H1 (cell line): Measurements from ENCODE around the gene VSX1. TPM values are rescaled to one million over a fixed set of nuclear protein-coding genes. Genes with fewer than 3 reads are reported as not detected.

Experiments used
- CTCF ChIA-PET: fragments of 300-600 bp; sonication (Branson Sonifier 250); formaldehyde crosslinking; loops from one replicate; lab custom pipeline; 2021; ENCODE audit not compliant: partially characterized antibody; lab: Charles Lee
- POLR2A ChIA-PET: fragments of 300-600 bp; sonication (Branson Sonifier 250); formaldehyde crosslinking; loops from one replicate; lab custom pipeline; 2021; ENCODE audit warnings: inconsistent platforms; ENCODE audit not compliant: partially characterized antibody; lab: Charles Lee
- DNase-seq, 2 experiments: peaks; one replicate each; pipeline versions ENCODE4 v3.0.0 to v3.0.0-alpha.2; 2010 to 2022; ENCODE audit warnings: low spot score in 2 of 2, low read depth in 1 of 2, mixed read lengths in 1 of 2
- FAIRE-seq: peaks from 2 replicates; lab custom pipeline; 2011; peaks lifted over from hg19 to GRCh38; lab: Jason Lieb, UNC
- H2AFZ ChIP-seq: 2 replicates; pipeline ENCODE4 v1.8.1; 2012; ENCODE audit warnings: low read length, inconsistent platforms
- H2AK5ac ChIP-seq: 2 replicates; pipeline ENCODE4 v1.6.1; 2013; ENCODE audit warnings: low read depth, low read length
- H2BK120ac ChIP-seq: replicated peaks from 2 replicates; pipeline ENCODE3; 2013; ENCODE audit warnings: low read depth, low read length, inconsistent platforms
- H2BK12ac ChIP-seq: 2 replicates; pipeline ENCODE4 v1.6.1; 2013; ENCODE audit warnings: low read depth, low read length
- H2BK15ac ChIP-seq: 2 replicates; pipeline ENCODE4 v1.6.1; 2013; ENCODE audit warnings: low read length
- H2BK20ac ChIP-seq: 2 replicates; pipeline ENCODE4 v1.6.1; 2013; ENCODE audit warnings: low read length
- H2BK5ac ChIP-seq: 2 replicates; pipeline ENCODE4 v1.6.1; 2013; ENCODE audit warnings: low read depth, low read length
- H3K14ac ChIP-seq: 2 replicates; pipeline ENCODE4 v1.6.1; 2013; ENCODE audit warnings: inconsistent platforms; ENCODE audit not compliant: insufficient read length
- H3K18ac ChIP-seq: 2 replicates; pipeline ENCODE4 v1.6.1; 2013; ENCODE audit warnings: low read length; ENCODE audit errors: extremely low read depth
- H3K23ac ChIP-seq: 2 replicates; pipeline ENCODE4 v1.6.1; 2013; ENCODE audit warnings: inconsistent platforms; ENCODE audit not compliant: insufficient read length
- H3K23me2 ChIP-seq: 2 replicates; pipeline ENCODE4 v1.6.1; 2013; ENCODE audit warnings: low read depth, low read length
- H3K27ac ChIP-seq: 2 replicates; pipeline ENCODE4 v1.6.1; 2011; ENCODE audit warnings: low read depth, low read length, inconsistent platforms
- H3K27me3 ChIP-seq, 4 experiments: replicated peaks in 1 of 4; 1 replicate in 1 of 4; 2 replicates in 3 of 4; pipeline versions ENCODE4 v1.6.1 to v1.8.1; 2011 to 2013; ENCODE audit warnings: low read length in 3 of 4, mild to moderate bottlenecking in 3 of 4, inconsistent platforms in 2 of 4, mixed read lengths in 2 of 4, moderate library complexity in 1 of 4; ENCODE audit not compliant: control insufficient read depth in 3 of 4, insufficient read depth in 3 of 4; ENCODE audit errors: extremely low read depth in 1 of 4
- H3K36me3 ChIP-seq, 4 experiments: 2 replicates each; pipeline versions ENCODE4 v1.6.1 to v1.8.1; 2011 to 2013; ENCODE audit warnings: mild to moderate bottlenecking in 4 of 4, low read length in 3 of 4, moderate library complexity in 2 of 4, control low read depth in 1 of 4, inconsistent platforms in 1 of 4; ENCODE audit not compliant: insufficient read depth in 4 of 4, control insufficient read depth in 2 of 4
- H3K4ac ChIP-seq: replicated peaks from 2 replicates; pipeline ENCODE3; 2013; ENCODE audit warnings: low read length, low read depth, mixed read lengths, inconsistent platforms; ENCODE audit not compliant: insufficient read length
- H3K4me1 ChIP-seq, 4 experiments: replicated peaks in 1 of 4; 1 replicate in 1 of 4; 2 replicates in 3 of 4; pipeline versions ENCODE4 v1.6.1 to v1.8.1; 2011 to 2013; ENCODE audit warnings: low read length in 3 of 4, inconsistent platforms in 2 of 4, mixed read lengths in 1 of 4; ENCODE audit not compliant: insufficient read depth in 4 of 4, control insufficient read depth in 3 of 4
- H3K4me2 ChIP-seq, 2 experiments: 2 replicates each; pipeline versions ENCODE4 v1.6.1 to v1.8.1; 2011 to 2013; ENCODE audit warnings: low read depth in 2 of 2, low read length in 2 of 2, control low read depth in 1 of 2, inconsistent platforms in 1 of 2, mild to moderate bottlenecking in 1 of 2; ENCODE audit not compliant: insufficient read depth in 1 of 2
- H3K4me3 ChIP-seq, 4 experiments: fragments of 200-600, 300-600 bp in 1 of 4; sonication (generic), shearing (Covaris generic), sonication (Bioruptor Twin) in 1 of 4; 2 replicates each; pipeline versions ENCODE4 v1.5.1 to v1.8.1; 2011 to 2016; ENCODE audit warnings: low read length in 4 of 4, low read depth in 3 of 4, control low read depth in 2 of 4, inconsistent platforms in 2 of 4, mild to moderate bottlenecking in 2 of 4, mixed read lengths in 1 of 4, moderate library complexity in 1 of 4; ENCODE audit not compliant: insufficient read depth in 2 of 4; ENCODE audit errors: extremely low read depth in 1 of 4
- H3K56ac ChIP-seq: replicated peaks from 2 replicates; pipeline ENCODE3; 2013; ENCODE audit warnings: low read depth, mild to moderate bottlenecking, mixed read lengths, low read length, inconsistent platforms; ENCODE audit not compliant: insufficient read length
- H3K79me1 ChIP-seq: 2 replicates; pipeline ENCODE4 v1.6.1; 2013; ENCODE audit warnings: low read depth, low read length, control low read depth
- H3K79me2 ChIP-seq, 2 experiments: 2 replicates each; pipeline versions ENCODE4 v1.6.1 to v1.8.1; 2012 to 2013; ENCODE audit warnings: low read length in 2 of 2, mild to moderate bottlenecking in 2 of 2, inconsistent platforms in 1 of 2; ENCODE audit not compliant: insufficient read depth in 2 of 2, control insufficient read depth in 1 of 2
- H3K9ac ChIP-seq, 4 experiments: replicated peaks in 1 of 4; 1 replicate in 1 of 4; 2 replicates in 3 of 4; pipeline versions ENCODE4 v1.6.1 to v1.8.1; 2011 to 2013; ENCODE audit warnings: low read depth in 3 of 4, low read length in 3 of 4, control low read depth in 2 of 4, mild to moderate bottlenecking in 2 of 4, moderate library complexity in 2 of 4, inconsistent platforms in 1 of 4; ENCODE audit errors: extremely low read depth in 1 of 4
- H3K9me3 ChIP-seq, 2 experiments: 2 replicates each; pipeline versions ENCODE4 v1.6.1 to v1.8.1; 2012 to 2013; ENCODE audit warnings: mild to moderate bottlenecking in 2 of 2, moderate library complexity in 2 of 2, control low read depth in 1 of 2, inconsistent platforms in 1 of 2, low read depth in 1 of 2, low read length in 1 of 2, mixed read lengths in 1 of 2; ENCODE audit not compliant: insufficient read depth in 2 of 2
- H4K20me1 ChIP-seq, 2 experiments: replicated peaks in 1 of 2; 2 replicates each; pipeline versions ENCODE3 to v1.8.1; 2011 to 2013; ENCODE audit warnings: inconsistent platforms in 2 of 2, low read length in 2 of 2, mild to moderate bottlenecking in 1 of 2; ENCODE audit not compliant: insufficient read depth in 2 of 2, control insufficient read depth in 1 of 2
- H4K5ac ChIP-seq: 2 replicates; pipeline ENCODE4 v1.6.1; 2013; ENCODE audit warnings: low read length, low read depth, mixed read lengths, inconsistent platforms; ENCODE audit not compliant: insufficient read length
- H4K8ac ChIP-seq: 2 replicates; pipeline ENCODE4 v1.8.0; 2013; ENCODE audit warnings: mild to moderate bottlenecking, moderate library complexity, low read length, inconsistent platforms; ENCODE audit not compliant: insufficient read depth; ENCODE audit errors: extremely low read depth
- H4K91ac ChIP-seq: replicated peaks from 2 replicates; pipeline ENCODE3; 2013; ENCODE audit warnings: low read length, mixed read lengths, inconsistent platforms; ENCODE audit not compliant: insufficient read length
- JUN ChIP-seq: IDR thresholded peaks from 2 replicates; pipeline ENCODE4 v1.6.1; 2011; ENCODE audit warnings: low read depth, mild to moderate bottlenecking, improper control_type of control experiment, low read length
- MAFK ChIP-seq: IDR thresholded peaks from 2 replicates; pipeline ENCODE4 v1.6.1; 2012; ENCODE audit warnings: low read depth, mild to moderate bottlenecking, improper control_type of control experiment, low read length
- POLR2A ChIP-seq, 2 experiments: IDR thresholded peaks; 1 replicate in 1 of 2; 2 replicates in 1 of 2; pipeline ENCODE4 v1.6.1; 2011; ENCODE audit warnings: low read depth in 2 of 2, low read length in 2 of 2, mild to moderate bottlenecking in 2 of 2; ENCODE audit errors: control extremely low read depth in 1 of 2
- SIN3A ChIP-seq, 2 experiments: IDR thresholded peaks in 1 of 2; conservative IDR thresholded peaks in 1 of 2; 2 replicates each; pipeline ENCODE4 v1.6.1; 2011 to 2012; ENCODE audit warnings: low read length in 2 of 2, improper control_type of control experiment in 1 of 2, low read depth in 1 of 2, mild to moderate bottlenecking in 1 of 2
- WGBS, 2 experiments: shearing (Covaris generic) in 1 of 2; methylation state at CpG; one replicate each; pipeline versions ENCODE4 v1.1.6 to v1.1.7; 2013 to 2015; ENCODE audit warnings: low lambda C conversion rate in 2 of 2, mixed read lengths in 2 of 2, inconsistent platforms in 1 of 2, low coverage in 1 of 2, missing lambda C conversion rate in 1 of 2; ENCODE audit not compliant: insufficient replicate concordance in 2 of 2, insufficient coverage in 1 of 2, insufficient read length in 1 of 2; ENCODE audit errors: extremely low coverage in 1 of 2, missing lambda C conversion rate in 1 of 2; 5-methylcytosine and 5-hydroxymethylcytosine counted together
- polyA plus RNA-seq, 7 experiments: library from polyadenylated mRNA; depleted of rRNA in 3 of 7; stranded (reverse) in 5 of 7; unstranded in 2 of 7; fragments of >200 nt in 5 of 7; fragments of 200-250 nt in 2 of 7; gene quantifications; 1 replicate in 5 of 7; 2 replicates in 1 of 7; 4 replicates in 1 of 7; pipeline versions ENCODE4 v1.2.1 to v1.2.3, GENCODE V29; 2011 to 2013; ENCODE audit warnings: missing spikeins in 2 of 7, mixed read lengths in 2 of 7
- total RNA-seq: library from RNA; stranded (reverse); fragmentation: NEBNext Ultra II Directional; extraction: Animal tissue kit (Norgen Biotek cat#: 25700); gene quantifications from 2 replicates; pipeline ENCODE4 v1.2.1, GENCODE V29; 2021

Gene VSX1
- total and polyA plus RNA-seq, 2 of the 8 experiments (the other 6 are each of a cell fraction or from before 2014, with no cell fraction given) = 0.14 TPM; not detected in 1

DNA sequence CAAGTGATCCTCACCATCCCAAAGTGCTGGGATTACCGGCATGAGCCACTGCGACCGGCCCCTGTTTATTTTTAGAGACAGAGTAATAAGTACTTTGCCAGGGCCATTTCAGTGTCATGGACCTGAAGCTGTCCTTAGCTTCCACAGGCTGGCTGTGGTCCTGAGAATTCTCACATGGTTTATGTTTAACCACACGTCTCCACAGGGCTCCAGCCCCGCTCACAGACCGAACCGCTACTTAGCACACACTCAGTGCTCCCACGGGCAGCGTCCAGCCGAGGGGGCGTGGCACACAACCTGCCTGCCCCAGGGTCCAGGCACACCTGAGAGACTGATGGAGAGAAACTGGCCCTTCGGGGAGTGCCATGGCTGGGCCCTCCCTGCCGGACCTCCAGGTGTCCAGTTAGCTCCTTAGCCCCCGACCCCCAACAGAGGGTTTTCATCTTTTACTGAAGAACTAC is 35.7 kb downstream of the VSX1 start:
- Histone ChIP-seq H3K9ac (no peak overlapping the region), H3K9me3 (no peaks in the 10 kb centered on the region), H3K4me1 (no peaks in the 10 kb centered on the region; a peak in 1 of 7 replicates), H3K23me2 (no peaks in the 10 kb centered on the region), H3K79me2 (no peaks in the 10 kb centered on the region), H4K91ac (no peak overlapping the region), H3K27ac (no peak overlapping the region), H4K8ac (no peak overlapping the region), H3K4me3 (no peak overlapping the region), H3K4me2 (no peak overlapping the region), H4K20me1 (no peaks in the 10 kb centered on the region), H2BK5ac (no peak overlapping the region), H2AFZ (no peak overlapping the region), H3K56ac (no peak overlapping the region), H3K79me1 (no peaks in the 10 kb centered on the region), H2AK5ac (no peak overlapping the region), H3K4ac (no peak overlapping the region), H2BK12ac (no peak overlapping the region), H4K5ac (no peak overlapping the region), H3K36me3 (no peaks in the 10 kb centered on the region), H2BK20ac (no peak overlapping the region), H3K23ac (no peak overlapping the region), H3K18ac (no peak overlapping the region), H3K14ac (no peak overlapping the region), H3K27me3 (no peaks in the 10 kb centered on the region; a peak in 1 of 7 replicates), H2BK15ac (no peak overlapping the region), H2BK120ac (no peak overlapping the region)
- FAIRE-seq = no peak
- ChIA-PET CTCF (interaction anchor here (0.9 to 3.1 kb wide), 3 partner anchors 13 to 30 kb away, joined by 3 to 13 read pairs (median 6); no protein-coding TSS in a partner anchor), POLR2A (no interaction called here)
- no peak for DNase-seq
- WGBS, 2 experiments = 80% methylated on average over 14 of the region's 14 CpGs; no CpG with 5 or more reads in 1 of the 2 experiments
- TF ChIP-seq JUN = no peak
- no peak for TF ChIP-seq POLR2A (IDR thresholded peaks at IDR 0.05; ENCODE audit: control extremely low read depth in 1 of 2, low read depth in 2 of 2, low read length in 2 of 2)
- TF ChIP-seq SIN3A (conservative IDR thresholded peaks at IDR 0.05 in 1 of 2, IDR thresholded peaks at IDR 0.05 in 1 of 2; ENCODE audit: low read depth in 1 of 2, low read length in 2 of 2) = no peak
- TF ChIP-seq MAFK = no peak
